Stimulated activated CD8-positive, alpha-beta memory T cell treated with anti-CD3 and anti-CD28 coated beads, Interleukin-15, amount 100 ng/mL, for 4 hours (primary cell): ENCODE results near the gene CD22.

Source experiments
- DNase-seq, 2 donors: peaks; one replicate each; pipeline ENCODE4 v3.0.0-alpha.2; 2020; ENCODE audit warnings: low read depth in 2 of 2

The CD22 gene

GRCh38 chr19:35383536-35383935, 54.5 kb downstream of the CD22 start:
- DNase-seq = no peak

- no peak for DNase-seq
Observed at GRCh38 chr19:35388277-35389054, 59.5 kb downstream of the CD22 start.

DNA sequence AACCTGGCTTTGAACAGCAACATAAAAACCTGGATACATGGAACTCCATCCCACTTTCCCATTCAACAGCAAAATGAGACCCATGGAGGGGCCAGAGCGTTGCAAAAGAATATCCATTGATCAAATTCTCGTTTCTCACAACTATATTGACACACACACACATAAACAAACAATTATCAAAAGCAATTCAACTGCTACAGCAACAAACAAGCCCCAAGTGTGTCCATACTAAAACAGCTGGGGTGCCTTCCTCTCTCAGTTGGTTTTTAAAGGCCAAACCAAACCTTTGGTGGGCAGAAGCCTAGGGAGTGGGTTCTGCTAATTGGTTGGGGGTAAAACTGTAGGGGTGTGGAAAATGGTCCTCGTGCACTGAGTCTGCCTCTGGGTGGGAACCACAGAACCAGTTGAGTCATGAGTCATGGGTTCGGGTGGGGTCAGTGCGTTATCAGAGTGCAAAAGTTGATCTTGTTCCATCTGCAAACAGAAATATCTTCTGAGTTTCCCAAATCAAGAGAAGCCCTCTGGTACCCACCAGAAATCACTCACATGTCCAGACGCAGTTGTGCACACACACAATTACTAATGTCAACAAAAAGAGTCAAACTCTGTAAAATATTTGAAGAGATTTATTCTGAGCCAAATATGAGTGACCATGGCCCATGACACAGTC, 60.3 kb downstream of the CD22 start:
- no peak for DNase-seq

GRCh38 chr19:35392742-35393715, 64.0 kb downstream of the CD22 start:
- no peak for DNase-seq

DNA sequence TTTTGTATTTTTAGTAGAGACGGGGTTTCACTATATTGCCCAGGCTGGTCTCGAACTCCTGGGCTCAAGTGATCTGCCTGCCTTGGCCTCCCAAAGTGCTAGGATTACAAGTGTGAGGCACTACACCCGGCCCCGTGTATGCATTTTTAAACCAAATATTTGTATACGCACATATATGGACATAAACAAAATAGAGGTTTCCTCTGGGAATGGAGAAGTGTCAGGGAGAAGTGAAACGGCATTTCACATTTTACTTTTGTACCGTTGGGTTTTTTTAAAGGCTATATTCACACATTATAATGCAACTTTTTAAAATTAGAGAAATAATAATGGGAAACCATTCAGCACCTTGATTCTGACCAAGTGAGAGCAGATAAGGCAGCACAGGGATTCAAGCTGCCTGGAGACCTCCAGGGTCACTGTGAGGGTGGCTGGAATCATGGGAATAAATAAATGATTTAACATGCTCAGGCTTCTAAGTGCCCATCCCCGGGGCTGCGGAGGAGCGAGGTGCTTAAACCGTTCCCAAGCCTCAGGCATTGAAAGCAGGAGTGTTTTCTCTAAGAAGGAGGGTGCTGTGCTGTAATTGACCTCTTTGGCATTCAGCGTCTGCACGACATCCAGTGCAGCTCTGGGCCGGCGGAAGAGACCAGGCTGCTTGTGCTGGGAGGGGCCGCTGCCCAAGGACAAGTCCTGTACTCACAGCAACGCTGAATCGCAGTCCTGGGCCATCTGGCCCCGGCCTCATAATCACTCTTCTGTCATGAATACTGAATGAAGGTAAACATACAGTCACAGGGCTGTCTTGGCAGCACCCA, 66.6 kb downstream of the CD22 start:
- no peak for DNase-seq

DNA sequence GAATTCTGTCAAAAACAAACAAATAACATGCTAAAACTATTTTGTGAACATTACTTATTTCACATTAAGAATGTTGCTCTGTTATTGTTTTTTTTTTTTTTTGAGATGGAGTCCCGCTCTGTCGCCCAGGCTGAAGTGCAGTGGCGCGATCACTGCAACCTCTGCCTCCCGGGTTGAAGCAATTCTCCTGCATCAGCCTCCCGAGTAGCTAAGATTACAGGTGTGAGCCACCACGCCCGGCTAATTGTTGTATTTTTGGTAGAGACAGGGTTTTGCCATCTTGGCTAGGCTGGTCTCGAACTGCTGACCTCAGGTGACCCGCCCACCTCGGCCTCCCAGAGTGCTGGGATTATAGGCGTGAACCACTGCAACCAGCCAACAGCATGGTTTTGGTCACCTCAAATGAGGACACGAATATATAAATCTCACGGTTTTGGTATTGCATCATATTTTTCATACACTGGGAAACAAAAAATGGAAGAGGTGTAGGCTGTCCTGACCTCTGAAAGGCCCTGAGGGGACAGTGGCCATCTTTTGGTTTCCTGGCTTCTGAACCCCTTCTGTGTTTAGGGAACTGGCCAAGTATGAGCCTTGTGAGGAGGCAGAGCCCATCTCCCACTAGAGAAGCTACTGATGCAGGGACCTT, 67.4 kb downstream of the CD22 start:
- DNase-seq = no peak
